ENCODE data around the gene PCK2. TPM values are rescaled to one million over a fixed set of nuclear protein-coding genes. Genes with fewer than 3 reads are reported as not detected.

The PCK2 gene
- total and polyA plus RNA-seq, 12 donors, result 0.75 to 7.3 (median 2.6) TPM

DNA sequence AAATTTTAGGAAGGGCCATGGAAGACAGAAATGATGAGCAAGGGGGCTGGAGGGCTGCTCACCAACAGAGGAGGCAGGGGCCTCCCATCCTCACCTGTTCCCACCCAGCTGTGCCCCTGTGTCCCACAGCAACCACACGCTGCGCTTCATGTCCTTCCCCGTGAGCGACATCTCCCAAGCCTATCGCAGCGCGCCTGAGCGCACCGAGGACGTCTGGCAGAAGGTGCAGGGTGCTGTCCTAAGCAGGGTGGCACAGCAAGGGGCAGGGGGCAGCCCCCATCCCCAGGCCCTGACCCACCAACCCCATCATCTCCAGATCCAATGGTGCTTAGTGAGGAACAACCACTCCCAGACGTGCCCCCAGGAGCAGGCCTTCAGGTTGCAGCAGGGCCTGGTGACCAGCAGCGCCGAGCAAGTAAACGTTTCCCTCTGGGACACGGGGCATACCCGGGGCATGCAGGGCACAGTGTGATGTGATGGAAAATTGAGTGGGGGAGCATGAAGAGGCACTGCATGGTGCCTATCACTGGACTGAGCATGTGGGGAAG, 34.2 kb upstream of the PCK2 start:
- no peaks in the 10 kb centered on the region for H3K36me3 ChIP-seq
- no peaks in the 10 kb centered on the region for H3K27me3 ChIP-seq
- no peaks in the 10 kb centered on the region for H3K9me3 ChIP-seq
- 93 to 94% methylated on average over 16 of the region's 16 CpGs for WGBS, 2 donors
- H3K4me1 ChIP-seq, result peaks cover 0 to 3% (median 0%) of the 10 kb centered on the region in 9 donors
- ATAC-seq (no peak), DNase-seq (no peak)
- H3K27ac ChIP-seq, result no peak overlapping the region
- no peak overlapping the region for H3K4me3 ChIP-seq
- intact Hi-C loops (cut with DNase I), result loop anchor here (2.0 to 5.0 kb wide), 9 partner anchors 29 to 101 kb away; partner anchors contain the start of genes PCK2 (in 3 of the 10) and IRF9 (in 2 of the 10)
- TF ChIP-seq, protein P1, sequence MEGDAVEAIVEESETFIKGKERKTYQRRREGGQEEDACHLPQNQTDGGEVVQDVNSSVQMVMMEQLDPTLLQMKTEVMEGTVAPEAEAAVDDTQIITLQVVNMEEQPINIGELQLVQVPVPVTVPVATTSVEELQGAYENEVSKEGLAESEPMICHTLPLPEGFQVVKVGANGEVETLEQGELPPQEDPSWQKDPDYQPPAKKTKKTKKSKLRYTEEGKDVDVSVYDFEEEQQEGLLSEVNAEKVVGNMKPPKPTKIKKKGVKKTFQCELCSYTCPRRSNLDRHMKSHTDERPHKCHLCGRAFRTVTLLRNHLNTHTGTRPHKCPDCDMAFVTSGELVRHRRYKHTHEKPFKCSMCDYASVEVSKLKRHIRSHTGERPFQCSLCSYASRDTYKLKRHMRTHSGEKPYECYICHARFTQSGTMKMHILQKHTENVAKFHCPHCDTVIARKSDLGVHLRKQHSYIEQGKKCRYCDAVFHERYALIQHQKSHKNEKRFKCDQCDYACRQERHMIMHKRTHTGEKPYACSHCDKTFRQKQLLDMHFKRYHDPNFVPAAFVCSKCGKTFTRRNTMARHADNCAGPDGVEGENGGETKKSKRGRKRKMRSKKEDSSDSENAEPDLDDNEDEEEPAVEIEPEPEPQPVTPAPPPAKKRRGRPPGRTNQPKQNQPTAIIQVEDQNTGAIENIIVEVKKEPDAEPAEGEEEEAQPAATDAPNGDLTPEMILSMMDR (IDR thresholded peaks at IDR 0.05), result no peak

DNA sequence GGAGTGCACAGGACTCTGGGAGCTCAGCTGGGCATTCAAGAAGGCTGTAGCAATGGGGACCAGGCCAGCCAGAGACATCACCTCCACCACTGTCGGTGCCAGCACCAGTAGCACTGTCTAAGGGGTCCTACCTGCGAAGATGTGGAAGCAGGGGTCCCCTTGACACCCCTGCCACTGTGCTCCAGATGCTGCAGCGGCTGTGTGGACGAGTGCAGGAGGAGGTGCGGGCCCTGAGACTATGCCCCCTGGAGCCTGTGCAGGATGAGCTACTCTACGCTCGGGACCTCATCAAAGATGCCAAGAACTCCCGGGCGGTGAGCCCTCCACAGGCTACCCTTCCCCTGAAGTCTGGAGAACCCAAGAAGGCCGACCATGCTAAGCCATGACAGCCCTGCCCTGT, 33.7 kb upstream of the PCK2 start:
- DNase-seq (no peak), ATAC-seq (no peak)
- Histone ChIP-seq H3K27ac (no peak overlapping the region), H3K9me3 (no peaks in the 10 kb centered on the region), H3K4me1 (peaks cover 0 to 3% (median 0%) of the 10 kb centered on the region in 9 donors), H3K36me3 (no peaks in the 10 kb centered on the region), H3K27me3 (no peaks in the 10 kb centered on the region), H3K4me3 (no peak overlapping the region)
- WGBS, 2 donors, result 90 to 95% methylated on average over 10 of the region's 10 CpGs
- TF ChIP-seq, protein P1 (IDR thresholded peaks at IDR 0.05), result no peak
- intact Hi-C loops (cut with DNase I), result loop anchor here in 1 of 10 donors (5.0 kb wide), 1 partner anchor 42 kb away; no protein-coding TSS in a partner anchor

DNA sequence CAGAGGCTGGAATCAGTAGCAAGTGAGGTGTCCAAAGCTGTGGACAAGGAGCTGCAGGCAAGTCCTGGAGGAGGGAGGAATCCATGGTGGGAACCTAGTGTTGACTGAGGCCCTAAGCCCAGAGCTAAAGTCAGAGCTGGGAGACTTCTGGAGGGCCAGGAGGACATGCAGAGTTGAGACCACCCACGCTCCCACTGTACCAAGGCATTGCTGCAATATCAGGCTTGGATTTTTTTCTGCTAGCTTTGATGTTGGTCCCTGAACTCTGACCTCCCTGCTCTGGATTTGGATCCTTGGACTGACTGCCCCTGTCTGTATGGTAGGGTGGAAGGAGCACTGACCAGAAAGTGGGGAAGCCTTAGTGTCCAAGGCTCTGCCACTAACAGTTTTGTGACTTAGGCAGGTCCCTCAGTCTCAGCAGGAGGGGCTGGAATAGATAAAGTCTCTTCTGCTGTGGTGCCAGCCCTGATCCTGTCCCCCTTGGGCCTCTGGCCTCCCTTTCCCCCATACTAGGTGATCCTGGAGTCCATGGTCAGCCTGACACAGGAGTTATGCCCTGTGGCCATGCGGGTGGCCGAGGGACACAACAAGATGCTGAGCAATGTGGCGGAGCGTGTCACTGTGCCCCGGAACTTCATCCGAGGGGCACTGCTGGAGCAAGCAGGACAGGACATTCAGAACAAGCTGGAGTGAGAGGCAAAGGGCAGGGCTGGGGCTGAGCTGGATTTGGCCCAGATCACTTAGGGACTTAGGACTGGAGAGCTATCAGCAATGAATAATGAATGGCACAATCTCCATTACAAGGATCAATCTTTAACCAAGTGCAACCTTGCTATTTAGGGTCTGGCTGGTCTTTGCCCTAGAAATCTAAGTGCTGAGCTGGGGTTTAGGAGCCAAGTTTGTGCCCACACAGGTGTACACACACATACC, 32.9 kb upstream of the PCK2 start:
- no peak for ATAC-seq

More for the DNA sequence above, 32.9 kb upstream of the PCK2 start:
- 95% methylated on average over 7 of the region's 7 CpGs for WGBS, 2 donors
- TF ChIP-seq, protein P1 (IDR thresholded peaks at IDR 0.05), result no peak
- H3K27ac ChIP-seq, result no peak overlapping the region
- H3K4me3 ChIP-seq, result no peak overlapping the region
- H3K27me3 ChIP-seq, result no peaks in the 10 kb centered on the region
- no peaks in the 10 kb centered on the region for H3K36me3 ChIP-seq
- no peaks in the 10 kb centered on the region for H3K9me3 ChIP-seq
- no peak for DNase-seq
- H3K4me1 ChIP-seq, result peaks cover 0 to 3% (median 0%) of the 10 kb centered on the region in 9 donors
- intact Hi-C loops (cut with DNase I), result loop anchor here in 1 of 10 donors (5.0 kb wide), 1 partner anchor 41 kb away; no protein-coding TSS in a partner anchor
